Measurements from ENCODE around the gene DEGS2.

The DEGS2 gene

GRCh38 chr14:100118396-100119011 is 40.9 kb downstream of the DEGS2 start:
- TF ChIP-seq EZH2phosphoT487 (IDR thresholded peaks at IDR 0.05; ENCODE audit: low read length): no peak
- no peak for TF ChIP-seq EZH2 (optimal IDR thresholded peaks at IDR 0.05; ENCODE audit: low read depth, low read length)
- no peak for TF ChIP-seq CTCF (IDR thresholded peaks at IDR 0.05; ENCODE audit: low read length)
- Histone ChIP-seq H3K79me2 (ENCODE audit: low read length) (no peaks in the 10 kb centered on the region), H3F3A (ENCODE audit: insufficient read depth, low read length) (no peaks in the 10 kb centered on the region), H3K27me3 (replicated peaks; ENCODE audit: insufficient read depth, low read length) (no peaks in the 10 kb centered on the region), H4K20me1 (ENCODE audit: insufficient read depth, low read length) (no peaks in the 10 kb centered on the region), H2AFZ (ENCODE audit: low read length) (no peak overlapping the region), H3K9me2 (replicated peaks; ENCODE audit: insufficient read depth, low read length) (no peaks in the 10 kb centered on the region), H3K4me3 (ENCODE audit: low read length) (no peak overlapping the region), H3K9me3 (replicated peaks; ENCODE audit: insufficient read depth, low read length) (no peaks in the 10 kb centered on the region), H3K4me1 (ENCODE audit: low read length) (no peaks in the 10 kb centered on the region), H3K27ac (ENCODE audit: low read length) (no peak overlapping the region), H3K4me2 (ENCODE audit: low read depth, low read length) (no peak overlapping the region), H3K9ac (ENCODE audit: low read length) (no peak overlapping the region), H3K36me3 (replicated peaks; ENCODE audit: insufficient read depth, low read length) (no peaks in the 10 kb centered on the region)
- no peak for DNase-seq

- H3K4me2 ChIP-seq (ENCODE audit: low read depth, low read length): no peak overlapping the region
- no peak overlapping the region for H2AFZ ChIP-seq (ENCODE audit: low read length)
- H3K4me3 ChIP-seq (ENCODE audit: low read length): no peak overlapping the region
- DNase-seq: no peak
- H3K9ac ChIP-seq (ENCODE audit: low read length): no peak overlapping the region
- H3K4me1 ChIP-seq (ENCODE audit: low read length): no peaks in the 10 kb centered on the region
- H4K20me1 ChIP-seq (ENCODE audit: insufficient read depth, low read length): no peaks in the 10 kb centered on the region
- no peaks in the 10 kb centered on the region for H3K9me2 ChIP-seq (replicated peaks; ENCODE audit: insufficient read depth, low read length)
- H3K9me3 ChIP-seq (replicated peaks; ENCODE audit: insufficient read depth, low read length): no peaks in the 10 kb centered on the region
- H3K27ac ChIP-seq (ENCODE audit: low read length): no peak overlapping the region
- H3K27me3 ChIP-seq (replicated peaks; ENCODE audit: insufficient read depth, low read length): no peaks in the 10 kb centered on the region
- no peaks in the 10 kb centered on the region for H3K79me2 ChIP-seq (ENCODE audit: low read length)
- H3F3A ChIP-seq (ENCODE audit: insufficient read depth, low read length): no peaks in the 10 kb centered on the region
- no peak for TF ChIP-seq EZH2phosphoT487 (IDR thresholded peaks at IDR 0.05; ENCODE audit: low read length)
- no peak for TF ChIP-seq CTCF (IDR thresholded peaks at IDR 0.05; ENCODE audit: low read length)
- no peak for TF ChIP-seq EZH2 (optimal IDR thresholded peaks at IDR 0.05; ENCODE audit: low read depth, low read length)
- no peaks in the 10 kb centered on the region for H3K36me3 ChIP-seq (replicated peaks; ENCODE audit: insufficient read depth, low read length)
Measured at GRCh38 chr14:100117633-100118395, 41.6 kb downstream of the DEGS2 start.

GRCh38 chr14:100117026-100117425 is 42.4 kb downstream of the DEGS2 start:
- Histone ChIP-seq H3K27ac (ENCODE audit: low read length) (no peak overlapping the region), H3K4me2 (ENCODE audit: low read depth, low read length) (no peak overlapping the region), H3K9me2 (replicated peaks; ENCODE audit: insufficient read depth, low read length) (no peaks in the 10 kb centered on the region), H3K4me1 (ENCODE audit: low read length) (no peaks in the 10 kb centered on the region), H3K4me3 (ENCODE audit: low read length) (no peak overlapping the region), H3K36me3 (replicated peaks; ENCODE audit: insufficient read depth, low read length) (no peaks in the 10 kb centered on the region), H3K79me2 (ENCODE audit: low read length) (no peaks in the 10 kb centered on the region), H3K9ac (ENCODE audit: low read length) (no peak overlapping the region), H4K20me1 (ENCODE audit: insufficient read depth, low read length) (no peaks in the 10 kb centered on the region), H3K27me3 (replicated peaks; ENCODE audit: insufficient read depth, low read length) (no peaks in the 10 kb centered on the region), H2AFZ (ENCODE audit: low read length) (no peak overlapping the region), H3F3A (ENCODE audit: insufficient read depth, low read length) (no peaks in the 10 kb centered on the region), H3K9me3 (replicated peaks; ENCODE audit: insufficient read depth, low read length) (no peaks in the 10 kb centered on the region)
- TF ChIP-seq EZH2phosphoT487 (IDR thresholded peaks at IDR 0.05; ENCODE audit: low read length) (no peak), EZH2 (optimal IDR thresholded peaks at IDR 0.05; ENCODE audit: low read depth, low read length) (no peak), CTCF (IDR thresholded peaks at IDR 0.05; ENCODE audit: low read length) (no peak)
- no peak for DNase-seq
